HG03378 (cell line): Measurements from ENCODE around the gene ASB1.

Experiments
- ATAC-seq: cut with Tn5 transposase; IDR thresholded peaks from one replicate; pipeline ENCODE4 v1.9.1; 2021; ENCODE audit warnings: mild to moderate bottlenecking, moderate library complexity; ENCODE audit not compliant: unreplicated experiment

Gene ASB1

DNA sequence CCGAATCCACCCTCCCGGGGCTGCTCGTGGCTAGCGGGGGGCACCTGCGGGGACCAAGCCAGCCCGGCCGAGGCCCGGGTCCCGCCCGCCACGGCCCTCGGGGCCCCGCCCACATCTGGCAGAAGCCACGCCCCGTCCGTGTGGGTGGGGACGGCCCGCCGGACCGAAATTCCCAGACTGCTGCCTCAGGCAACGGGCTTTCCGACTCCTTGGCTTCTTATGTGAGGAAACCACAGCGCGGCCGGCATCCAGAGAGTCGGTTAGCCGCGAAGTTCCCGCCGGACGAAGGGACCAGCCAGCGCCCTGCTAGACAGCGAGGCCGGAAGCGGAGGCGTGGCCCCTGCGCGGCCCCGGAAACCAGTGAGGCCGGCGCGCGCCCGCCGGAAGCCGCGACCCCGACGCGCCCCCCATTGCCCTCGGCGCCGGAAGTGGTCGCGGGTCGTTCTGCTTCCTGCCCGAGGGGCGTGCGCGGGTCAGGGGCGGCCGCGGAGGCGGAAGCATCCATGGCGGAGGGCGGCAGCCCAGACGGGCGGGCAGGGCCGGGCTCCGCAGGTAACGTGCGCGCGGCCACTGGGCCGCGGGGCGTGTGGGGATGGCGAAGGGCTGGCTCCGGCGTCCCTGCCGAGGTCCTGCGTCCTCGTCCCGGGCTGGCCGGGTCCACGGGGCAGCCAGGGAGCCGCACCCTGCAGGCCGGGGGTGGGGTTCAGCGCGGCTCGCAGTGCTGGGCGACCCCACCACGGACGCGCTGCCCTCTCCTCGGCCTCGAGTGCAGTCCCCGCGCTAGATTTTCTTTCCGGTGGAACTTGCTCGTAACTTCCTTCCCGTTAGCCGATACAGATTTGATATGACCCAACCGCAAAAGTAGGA lies at the start of gene ASB1:
Gene ASB1 (plus strand): TSS at position 360 of the 867 bp plus-strand sequence. CDS start 144 bp downstream, at position 504.
- ATAC-seq: peak; percentile 62

GRCh38 chr2:238378230-238379095 lies 48.3 kb upstream of the ASB1 start:
- ATAC-seq: no peak

DNA sequence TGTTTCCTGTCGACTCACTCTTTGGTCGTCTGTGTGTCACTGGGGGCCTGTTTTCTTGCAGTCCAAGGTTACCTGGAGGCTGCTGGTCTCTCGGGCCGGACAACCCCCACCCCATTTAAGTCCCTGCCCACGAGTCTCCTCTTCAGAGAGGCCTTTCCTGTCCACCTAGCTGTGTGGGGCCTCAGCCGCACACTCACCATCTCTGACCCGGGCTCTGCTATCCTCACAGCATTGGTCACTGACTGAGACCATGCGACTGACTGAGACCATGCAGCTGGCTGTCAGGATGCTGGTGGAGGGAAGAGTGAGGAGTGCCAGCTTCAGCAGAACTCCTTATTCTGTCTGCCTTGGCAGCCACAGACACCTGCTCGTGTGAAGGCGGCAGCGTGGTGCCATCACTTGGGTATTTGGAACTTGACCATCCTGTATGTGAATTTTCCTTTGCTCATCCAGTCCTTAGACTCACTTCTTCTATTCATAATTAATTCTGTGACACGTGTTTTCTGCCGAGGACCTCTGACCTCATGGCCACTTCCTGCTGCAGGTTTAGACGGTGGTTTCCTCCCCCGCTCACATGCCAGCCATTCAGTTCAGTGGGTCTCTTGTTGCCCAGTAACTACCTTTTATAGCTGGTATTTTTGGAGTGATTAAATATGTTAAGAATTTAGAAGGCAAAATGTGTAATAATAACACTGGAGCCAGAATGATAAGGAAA lies 47.5 kb upstream of the ASB1 start:
- ATAC-seq: no peak

DNA sequence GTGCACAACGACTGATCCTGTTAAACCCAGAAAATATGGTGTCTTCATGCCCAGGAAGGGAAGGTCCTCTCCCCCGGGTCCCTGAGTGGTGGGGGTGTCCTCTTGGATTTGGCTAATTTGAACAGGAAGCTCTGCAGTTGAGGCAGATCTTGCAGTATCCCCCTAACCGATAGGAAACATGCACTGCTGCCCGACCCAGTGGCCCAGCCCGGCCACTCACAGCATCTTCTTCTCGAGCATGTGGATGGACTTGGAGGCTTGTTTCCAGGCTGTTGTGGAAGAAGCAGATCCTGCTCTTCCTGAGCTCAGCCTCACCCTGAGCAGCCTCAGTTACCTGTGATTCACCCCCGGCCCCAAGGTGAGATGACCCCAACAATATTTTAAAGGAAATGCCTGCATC lies 46.4 kb upstream of the ASB1 start:
- no peak for ATAC-seq

DNA sequence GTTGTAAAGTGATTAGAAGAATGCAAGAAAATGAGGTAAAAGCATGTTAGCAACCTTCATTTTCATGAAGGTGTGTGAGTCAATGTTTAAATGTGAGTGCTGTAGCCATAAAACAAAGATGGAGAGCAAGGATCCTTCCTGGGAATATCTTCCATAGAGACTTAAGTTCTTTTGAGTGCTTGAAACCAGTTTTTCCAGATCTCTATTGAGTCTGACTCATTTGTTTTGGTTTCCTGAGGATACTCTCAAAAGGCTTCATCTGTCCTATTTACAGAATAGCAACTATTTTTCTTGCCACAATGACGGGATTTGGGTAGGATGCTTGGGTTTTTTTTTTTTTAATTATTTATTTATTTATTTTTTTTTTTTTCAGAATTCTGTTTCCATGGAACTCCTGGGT lies 45.9 kb upstream of the ASB1 start:
- no peak for ATAC-seq

GRCh38 chr2:238381341-238382115 lies 45.2 kb upstream of the ASB1 start:
- ATAC-seq: no peak

GRCh38 chr2:238382381-238382781 lies 44.3 kb upstream of the ASB1 start:
- ATAC-seq: no peak

DNA sequence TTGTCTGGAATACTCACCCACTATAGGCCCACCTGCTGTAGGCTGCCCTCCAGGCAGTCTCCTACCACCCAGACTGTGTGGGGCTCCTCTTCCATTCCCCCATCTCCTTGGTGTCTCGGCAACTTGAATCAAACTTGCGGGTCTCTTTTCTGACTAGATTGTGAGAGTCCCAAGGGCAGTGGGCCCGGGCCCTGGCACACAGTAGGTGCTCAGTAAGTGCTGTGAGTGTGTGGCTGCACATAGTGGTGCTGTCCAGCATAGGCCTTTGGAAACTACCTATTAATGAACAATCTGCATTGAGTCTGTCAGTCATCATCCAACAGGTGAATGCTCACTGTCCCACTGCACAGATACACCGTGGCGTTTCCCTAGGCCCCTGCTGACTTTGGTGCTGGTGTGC lies 43.6 kb upstream of the ASB1 start:
- no peak for ATAC-seq

DNA sequence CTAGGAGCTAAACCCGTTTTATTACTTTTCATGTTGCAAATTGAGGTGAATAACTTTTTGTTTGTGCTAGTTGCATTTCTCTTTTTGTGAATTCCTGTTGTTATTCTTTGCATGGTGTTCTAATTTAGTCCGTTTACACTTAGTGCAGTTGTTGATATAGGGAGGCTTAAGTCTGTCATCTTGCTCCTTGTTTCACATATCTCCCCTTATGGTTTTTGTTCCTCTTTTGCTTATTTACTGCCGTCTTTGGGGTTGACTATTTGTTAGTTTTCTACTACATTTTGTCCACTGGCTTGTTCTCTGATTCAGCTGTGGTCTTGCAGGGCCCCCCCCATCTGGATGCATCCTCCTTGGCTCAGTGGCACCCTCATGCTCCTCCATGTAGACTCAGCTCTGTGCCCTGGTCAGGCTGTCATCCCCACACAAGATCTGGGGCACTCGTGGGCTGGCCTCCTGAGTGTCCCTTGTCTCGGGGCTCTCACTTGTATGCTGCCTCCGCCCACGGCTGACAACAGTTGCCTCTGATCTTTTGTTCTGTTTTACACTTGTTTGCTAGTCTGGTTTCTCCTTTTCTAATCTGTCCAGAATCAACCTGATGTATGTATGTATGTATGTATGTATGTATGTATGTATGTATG lies 42.9 kb upstream of the ASB1 start:
- ATAC-seq: no peak

GRCh38 chr2:238387332-238387731 lies 39.4 kb upstream of the ASB1 start:
- no peak for ATAC-seq

GRCh38 chr2:238388794-238389193 lies 37.9 kb upstream of the ASB1 start:
- ATAC-seq: no peak

- no peak for ATAC-seq
Measured at GRCh38 chr2:238389988-238390589, 36.6 kb upstream of the ASB1 start.

- no peak for ATAC-seq
Measured at GRCh38 chr2:238391042-238391689, 35.6 kb upstream of the ASB1 start.

DNA sequence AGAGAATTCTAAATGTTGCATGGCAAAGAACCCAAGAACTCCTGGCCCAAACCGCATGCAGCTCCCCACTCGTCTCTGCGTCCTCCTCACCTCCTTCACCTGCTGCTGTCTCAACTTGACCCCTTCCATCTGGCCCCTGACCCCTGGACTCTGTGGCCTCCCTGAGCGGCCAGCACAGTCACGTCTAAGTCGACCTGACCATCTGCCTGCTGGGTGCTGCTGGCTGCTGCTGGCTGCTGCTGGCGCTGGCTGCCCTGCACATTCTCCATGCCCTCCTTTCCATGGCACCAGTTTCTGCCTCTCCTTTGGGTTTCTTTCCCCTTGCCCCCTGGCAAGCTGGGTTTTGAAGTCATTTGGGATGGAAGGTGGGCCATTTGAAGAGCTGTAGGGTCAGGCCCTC lies 30.1 kb upstream of the ASB1 start:
- ATAC-seq: no peak

DNA sequence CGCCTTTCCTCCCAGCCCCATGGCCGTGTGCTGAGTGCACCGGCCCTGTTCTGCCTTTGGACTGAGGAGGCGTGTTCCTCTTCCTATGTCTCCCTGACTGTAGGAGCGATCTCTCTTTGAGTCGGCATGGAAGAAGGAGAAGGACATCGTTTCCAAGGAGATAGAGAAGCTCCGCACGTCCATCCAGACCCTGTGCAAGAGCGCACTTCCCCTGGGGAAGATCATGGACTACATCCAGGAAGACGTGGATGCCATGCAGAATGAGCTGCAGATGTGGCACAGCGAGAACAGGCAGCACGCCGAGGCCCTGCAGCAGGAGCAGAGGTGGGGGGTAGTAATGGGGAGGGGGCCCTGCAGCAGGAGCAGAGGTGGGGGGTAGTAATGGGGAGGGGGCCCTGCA lies 29.4 kb upstream of the ASB1 start:
- ATAC-seq: no peak

DNA sequence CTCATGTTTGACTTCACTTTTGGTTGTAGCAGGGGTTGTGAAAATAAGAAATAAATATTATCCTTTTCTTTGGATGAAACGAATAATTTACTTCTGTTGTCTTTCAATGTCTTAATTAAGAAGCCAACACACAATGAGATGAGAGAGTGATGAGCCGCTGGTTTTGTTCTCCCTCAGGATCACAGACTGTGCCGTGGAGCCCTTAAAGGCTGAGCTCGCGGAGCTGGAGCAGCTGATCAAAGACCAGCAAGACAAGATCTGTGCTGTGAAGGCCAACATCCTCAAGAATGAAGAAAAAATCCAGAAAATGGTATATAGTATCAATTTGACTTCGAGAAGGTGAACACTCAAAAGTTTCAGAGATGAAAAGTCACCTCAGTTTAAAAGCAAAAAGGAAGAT lies 28.1 kb upstream of the ASB1 start:
- ATAC-seq: no peak

DNA sequence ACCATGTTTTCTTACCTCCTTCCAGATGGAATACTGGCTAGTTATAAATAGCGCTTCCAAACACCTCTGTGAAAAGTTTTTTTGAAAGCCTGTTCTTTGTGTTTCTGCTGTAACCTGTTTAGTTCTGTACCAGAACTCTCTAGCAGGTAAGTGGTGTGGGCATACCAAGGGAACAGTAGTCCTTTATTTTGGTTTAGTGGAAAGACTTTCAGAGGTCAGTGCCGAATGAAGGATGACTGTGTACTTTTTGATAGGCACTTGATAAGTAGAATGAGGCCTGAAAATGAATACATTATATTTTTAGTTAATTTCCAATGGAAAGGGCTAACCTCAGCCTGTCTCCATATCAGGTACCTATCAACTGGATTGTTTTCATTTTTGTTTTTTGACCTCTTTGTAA lies 27.6 kb upstream of the ASB1 start:
- no peak for ATAC-seq

GRCh38 chr2:238401551-238401950 lies 25.2 kb upstream of the ASB1 start:
- ATAC-seq: no peak
